CD4-positive, alpha-beta T cell treated with Interleukin-6 at 100 ng/mL for 8 hours (primary cell): ENCODE data around the gene OLFM4.
"Not testable (repeated sequence)": the region's sequence is repeated elsewhere in the genome, so short reads cannot be mapped to it uniquely, and the experiment has no call there.

ENCODE experiments used
- DNase-seq: peaks from one replicate; pipeline ENCODE4 v3.0.0-alpha.2; 2020; ENCODE audit warnings: mixed read lengths, low spot score

The OLFM4 gene, protein sequence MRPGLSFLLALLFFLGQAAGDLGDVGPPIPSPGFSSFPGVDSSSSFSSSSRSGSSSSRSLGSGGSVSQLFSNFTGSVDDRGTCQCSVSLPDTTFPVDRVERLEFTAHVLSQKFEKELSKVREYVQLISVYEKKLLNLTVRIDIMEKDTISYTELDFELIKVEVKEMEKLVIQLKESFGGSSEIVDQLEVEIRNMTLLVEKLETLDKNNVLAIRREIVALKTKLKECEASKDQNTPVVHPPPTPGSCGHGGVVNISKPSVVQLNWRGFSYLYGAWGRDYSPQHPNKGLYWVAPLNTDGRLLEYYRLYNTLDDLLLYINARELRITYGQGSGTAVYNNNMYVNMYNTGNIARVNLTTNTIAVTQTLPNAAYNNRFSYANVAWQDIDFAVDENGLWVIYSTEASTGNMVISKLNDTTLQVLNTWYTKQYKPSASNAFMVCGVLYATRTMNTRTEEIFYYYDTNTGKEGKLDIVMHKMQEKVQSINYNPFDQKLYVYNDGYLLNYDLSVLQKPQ

DNA sequence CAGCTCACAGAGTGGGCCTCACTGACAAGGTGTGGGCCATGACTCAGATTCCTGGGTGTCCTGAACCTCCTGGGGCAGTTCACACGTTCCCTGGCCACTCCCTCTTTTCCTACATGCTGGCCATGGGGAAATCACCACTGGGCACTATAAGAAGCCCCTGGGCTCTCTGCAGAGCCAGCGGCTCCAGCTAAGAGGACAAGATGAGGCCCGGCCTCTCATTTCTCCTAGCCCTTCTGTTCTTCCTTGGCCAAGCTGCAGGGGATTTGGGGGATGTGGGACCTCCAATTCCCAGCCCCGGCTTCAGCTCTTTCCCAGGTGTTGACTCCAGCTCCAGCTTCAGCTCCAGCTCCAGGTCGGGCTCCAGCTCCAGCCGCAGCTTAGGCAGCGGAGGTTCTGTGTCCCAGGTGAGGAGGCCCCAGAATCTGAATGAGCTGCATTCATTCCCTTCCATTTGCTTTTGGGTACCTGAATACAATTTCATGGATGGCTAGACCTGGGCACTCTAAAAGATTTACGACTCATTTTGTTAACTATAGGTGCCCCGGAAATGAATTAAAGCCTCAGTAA is at the start of gene OLFM4:
OLFM4 (plus strand) TSS at position 177 of the 567 bp plus-strand sequence; CDS start at position 201, 24 bp downstream.
- no peak for DNase-seq

DNA sequence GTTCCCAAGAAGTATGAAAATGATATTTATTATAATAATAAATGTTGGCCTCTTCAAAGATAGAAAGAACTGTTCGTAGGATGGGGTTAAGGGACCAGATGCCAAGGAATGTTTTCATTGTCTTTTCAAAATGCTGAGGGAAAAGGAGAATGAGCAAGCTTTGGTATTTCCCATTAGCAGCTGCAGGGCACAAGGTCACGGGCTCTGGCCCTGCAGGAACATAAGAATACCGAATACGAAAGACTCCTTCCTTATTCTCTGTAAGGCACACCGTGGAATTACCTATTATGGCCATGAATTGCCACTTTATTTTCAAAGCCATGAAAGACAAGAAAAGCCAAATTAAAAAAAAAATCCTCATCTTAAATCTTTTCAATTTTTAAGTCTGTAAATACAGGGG is 49.6 kb upstream of the OLFM4 start:
- DNase-seq, result no peak

DNA sequence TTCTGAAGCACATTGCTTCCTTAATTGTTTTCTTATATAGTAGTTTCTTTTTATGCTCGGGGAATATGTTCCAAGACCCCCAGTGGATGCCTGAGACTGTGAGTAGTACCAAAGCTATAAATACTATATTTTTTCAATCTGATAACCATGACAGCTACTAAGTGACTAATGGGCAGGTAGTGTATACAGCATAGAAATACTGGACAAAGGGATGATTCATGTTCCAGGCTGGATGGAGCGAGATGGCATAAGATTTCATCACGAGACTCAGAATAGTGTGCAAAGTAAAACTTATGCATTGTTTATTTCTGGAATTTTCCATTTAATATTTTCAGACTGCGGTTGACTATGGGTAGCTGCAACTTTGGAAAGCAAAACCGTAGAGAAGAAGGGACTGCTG is 47.9 kb upstream of the OLFM4 start:
- DNase-seq, result no peak

DNA sequence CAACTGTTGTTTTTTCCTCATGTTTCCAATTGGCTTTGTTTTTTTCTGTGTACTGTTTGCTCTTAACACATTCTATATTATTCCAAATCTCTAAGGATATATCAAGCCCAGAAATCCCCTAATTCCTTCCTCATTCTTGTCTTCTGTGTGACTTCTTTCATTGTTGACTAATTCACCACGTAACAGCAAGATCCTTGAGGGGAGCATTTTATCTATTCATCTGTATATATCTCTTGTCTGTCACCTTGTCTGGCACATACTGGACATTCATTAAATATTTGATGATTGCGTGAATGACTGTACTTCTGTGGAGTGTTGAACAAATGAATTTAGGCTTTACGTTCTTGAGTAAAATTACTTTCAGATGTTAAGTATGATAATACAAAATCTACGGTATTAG is 44.8 kb upstream of the OLFM4 start:
- no peak for DNase-seq

DNA sequence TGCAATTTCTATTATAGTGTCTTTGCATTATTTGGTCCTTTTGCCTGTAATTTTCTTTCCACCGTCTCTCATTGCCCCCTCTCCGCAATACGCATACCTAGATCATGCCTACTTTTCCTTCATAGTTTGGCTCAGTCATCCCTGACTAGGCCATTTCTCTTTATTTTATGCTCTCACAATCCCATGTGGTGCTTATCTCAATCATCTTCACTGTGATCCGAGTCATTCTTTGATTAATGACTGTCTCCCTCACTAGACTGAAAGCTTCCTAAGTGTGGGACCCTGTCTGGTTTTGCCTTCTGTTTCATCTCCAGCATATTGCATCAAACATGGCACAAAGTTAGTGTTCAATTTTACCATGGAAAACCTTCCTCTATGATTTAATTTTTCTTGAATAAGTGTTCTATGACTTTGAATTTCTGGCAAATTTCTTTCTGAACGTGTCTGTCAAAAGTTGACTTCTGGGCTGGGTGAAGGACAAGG is 43.7 kb upstream of the OLFM4 start:
- DNase-seq, result no peak

DNA sequence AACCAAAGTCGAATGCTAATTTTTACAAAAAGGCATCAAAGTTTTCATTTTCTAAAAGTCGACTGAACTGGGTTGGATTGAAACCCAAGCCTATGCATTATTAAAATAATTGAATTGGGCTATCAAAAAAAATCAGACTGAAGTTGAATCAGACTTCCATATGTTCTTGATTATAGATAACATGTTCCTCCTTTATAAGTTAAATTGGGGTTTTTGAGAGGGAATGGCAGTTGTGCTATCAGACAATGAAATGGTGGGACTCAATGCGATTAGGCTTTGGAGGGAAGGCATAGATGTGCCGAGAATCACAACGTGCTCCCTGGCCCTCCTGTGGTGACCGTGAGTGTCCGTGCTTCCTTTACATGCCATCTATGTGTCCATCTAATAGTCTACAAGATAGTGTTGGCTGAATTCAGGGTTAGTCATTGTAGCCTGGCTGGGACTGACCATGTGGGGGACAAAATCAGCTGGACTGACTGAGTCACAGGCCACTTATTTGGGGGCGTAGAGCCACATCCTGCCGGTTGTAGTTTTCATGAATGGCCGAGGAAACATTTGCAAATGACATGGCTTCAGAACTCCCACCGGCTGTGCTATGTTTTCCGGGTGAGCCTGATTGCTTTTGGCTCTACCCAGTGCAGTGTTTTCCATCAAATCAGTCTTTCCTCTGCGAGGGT is 37.1 kb upstream of the OLFM4 start:
- no peak for DNase-seq

DNA sequence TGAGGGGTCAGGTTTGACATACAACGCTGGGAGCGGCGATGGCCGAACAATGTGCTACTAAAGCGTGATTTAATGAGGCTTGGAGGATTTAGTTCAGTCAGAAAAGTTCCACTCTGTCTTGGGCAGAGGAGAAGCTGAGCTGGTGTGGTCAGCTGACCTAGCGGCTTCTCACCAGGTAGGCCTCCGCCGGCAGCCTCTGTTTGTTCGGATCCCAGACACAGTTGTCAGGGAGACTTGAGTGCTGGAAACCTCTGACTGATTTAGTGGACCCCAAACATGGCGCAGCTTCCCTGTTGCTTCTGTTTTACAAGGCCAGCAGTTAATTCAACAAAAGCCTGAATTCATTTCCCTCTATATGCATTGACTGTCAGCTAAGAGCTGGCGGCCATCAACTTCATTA is 36.5 kb upstream of the OLFM4 start:
- no peak for DNase-seq

DNA sequence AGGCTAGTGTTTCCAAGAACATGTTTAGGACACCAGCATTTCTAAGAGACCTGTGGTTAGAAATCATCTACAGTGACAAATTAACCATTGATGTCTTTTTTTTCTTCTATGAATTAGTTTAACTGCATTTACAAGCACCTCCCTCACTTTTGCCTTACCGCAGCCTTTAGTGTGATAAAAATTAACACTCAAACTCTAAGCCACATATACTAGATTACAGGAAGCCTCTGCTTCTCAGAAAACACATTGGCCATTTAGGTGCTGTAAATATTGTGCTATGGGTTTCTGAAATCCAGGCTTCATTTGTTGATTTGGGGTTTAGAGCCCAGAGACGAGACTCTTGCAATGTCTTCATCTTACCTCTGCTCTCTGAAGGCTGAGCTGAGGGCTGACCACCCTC is 34.6 kb upstream of the OLFM4 start:
- DNase-seq, result no peak

DNA sequence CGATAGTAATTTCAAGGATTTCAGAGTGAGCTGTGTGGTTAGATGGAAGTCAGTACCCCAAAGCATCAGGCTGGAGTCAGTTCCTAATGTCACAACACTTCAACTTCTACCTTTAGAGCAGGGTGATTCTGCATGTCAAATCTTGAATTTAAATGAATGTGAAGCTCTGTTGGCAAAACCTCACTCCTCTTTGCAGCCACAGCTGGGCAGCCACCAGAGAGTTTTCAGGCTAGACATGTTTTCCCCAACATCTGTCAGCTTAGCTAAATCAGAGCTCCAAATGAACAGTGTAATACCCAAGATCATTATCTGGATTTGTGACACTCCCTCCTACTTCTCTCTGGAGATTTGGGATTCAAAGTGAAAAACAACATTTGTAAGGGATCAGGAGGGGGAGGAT is 33.7 kb upstream of the OLFM4 start:
- DNase-seq, result no peak

DNA sequence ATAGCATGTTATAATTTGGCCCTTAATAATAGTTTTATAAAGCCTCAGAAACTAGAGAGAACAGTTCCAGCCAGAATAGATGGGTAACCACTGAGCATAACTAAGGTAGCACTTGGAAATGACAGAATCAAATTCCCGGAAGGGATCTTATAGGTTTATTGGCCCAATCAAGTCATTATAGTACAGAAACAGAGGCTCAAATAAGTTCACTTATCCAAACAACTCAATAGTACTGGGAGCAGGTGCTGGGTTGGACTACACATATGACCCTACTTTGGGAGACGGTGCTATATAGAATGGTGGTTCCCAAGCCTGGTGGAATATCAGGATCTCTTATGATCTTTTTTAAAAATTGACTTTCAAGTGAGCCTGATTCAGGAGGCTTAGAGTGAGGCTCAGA is 32.7 kb upstream of the OLFM4 start:
- DNase-seq, result no peak

DNA sequence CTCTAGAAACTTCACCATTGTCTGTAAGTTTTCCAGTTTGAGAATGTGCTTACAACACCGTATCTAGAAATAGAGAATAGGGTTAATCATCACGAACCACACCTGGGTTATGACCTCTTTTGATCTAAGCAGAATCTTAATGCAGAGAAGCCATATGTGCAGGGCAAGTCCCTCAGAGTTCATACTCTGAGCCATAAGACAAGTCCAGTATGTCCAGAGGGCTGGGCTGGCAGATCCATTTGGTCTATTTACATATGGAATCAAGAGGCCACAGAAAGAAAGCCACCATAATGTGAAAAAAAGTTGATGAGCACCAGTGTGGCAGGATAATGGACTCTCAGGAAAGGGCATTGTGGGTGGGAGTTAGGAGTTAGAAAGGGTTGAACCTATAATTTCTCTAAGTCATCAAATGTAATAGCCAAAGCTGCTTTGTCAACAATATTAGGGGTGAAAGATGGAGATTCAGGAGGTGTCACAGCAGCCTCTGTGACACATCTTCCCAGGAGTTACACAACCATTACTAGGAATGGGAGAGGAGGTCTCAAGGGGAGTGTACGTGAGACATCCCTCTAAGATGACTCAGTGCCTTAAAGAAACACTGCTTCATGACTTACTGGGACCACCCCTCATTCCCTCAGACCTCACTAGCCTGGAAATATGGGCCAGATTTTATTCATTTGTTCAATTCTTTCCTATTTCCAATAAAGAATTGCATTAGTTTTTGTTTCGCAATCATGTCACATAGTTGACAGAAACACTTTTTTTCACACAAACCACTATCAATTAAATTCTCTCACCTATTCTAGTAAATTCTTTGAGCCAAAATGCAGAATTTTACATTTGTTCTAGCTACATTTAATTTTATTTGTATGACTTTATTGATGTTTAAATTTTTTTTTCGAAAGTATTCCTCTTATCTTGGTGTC is 30.4 kb upstream of the OLFM4 start:
- no peak for DNase-seq

DNA sequence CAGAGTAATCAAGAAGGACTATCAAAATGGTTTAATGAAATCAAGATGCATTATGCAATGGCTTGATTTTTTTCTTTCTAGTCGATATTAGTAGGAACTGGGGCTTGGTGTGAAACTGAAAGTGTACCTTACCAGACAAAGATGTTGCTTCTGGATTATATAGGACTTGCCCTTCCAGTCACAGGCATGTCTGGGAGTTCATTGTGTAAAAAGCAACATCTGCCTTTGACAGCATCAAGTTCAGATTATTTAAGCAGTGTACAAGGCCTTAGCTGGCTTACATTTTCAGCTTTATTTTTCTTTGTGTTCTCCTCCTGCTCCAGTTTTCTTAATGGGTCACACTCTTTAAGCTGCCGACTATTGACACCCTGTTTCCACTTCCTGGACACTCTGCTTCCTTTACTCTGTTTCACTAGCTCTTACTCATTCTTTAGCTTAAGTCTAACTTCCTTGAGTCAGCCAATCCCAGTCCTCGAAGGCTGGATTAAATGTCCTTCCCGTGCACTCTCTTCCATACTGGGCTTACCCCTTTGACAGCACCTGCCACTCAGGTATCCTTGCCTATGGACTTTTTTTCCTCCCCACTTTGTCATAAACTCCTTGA is 29.4 kb upstream of the OLFM4 start:
- no peak for DNase-seq

DNA sequence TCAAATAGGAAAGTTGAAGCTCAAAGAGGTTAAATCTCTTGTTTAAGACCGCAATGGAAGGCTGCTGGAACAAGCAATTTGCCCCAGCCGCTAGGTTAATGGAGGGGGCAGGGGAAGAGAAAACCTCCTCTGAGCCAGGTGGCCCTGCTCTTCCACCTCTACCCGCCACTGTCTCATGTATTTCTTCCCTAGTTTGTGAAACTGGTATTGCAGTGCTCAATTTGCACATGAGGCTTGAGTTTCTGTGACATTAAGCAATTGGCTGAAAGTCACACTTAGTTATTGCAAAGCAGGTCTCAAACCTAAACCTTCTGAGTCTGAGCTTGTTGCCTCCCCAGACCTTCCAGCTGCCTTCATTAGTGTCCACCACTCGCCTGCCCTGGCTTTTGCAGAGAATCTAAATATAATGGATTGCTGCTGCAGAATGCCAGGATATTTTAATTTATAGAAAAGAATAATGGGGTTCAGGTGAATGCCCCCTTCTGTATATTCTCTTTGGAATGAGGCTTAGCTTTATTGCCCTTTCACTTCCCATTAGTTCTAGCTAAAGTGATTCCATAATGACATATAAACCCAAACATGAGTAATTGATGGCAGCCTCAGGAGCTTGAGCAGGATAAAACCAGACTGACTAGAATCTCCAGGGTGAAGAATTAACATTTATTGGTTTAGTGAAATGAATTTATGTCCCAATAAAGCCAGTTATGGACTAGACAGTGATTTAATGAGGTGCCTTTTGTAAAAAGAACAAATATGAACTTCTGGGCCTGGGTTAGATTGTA is 27.0 kb upstream of the OLFM4 start:
- no peak for DNase-seq

DNA sequence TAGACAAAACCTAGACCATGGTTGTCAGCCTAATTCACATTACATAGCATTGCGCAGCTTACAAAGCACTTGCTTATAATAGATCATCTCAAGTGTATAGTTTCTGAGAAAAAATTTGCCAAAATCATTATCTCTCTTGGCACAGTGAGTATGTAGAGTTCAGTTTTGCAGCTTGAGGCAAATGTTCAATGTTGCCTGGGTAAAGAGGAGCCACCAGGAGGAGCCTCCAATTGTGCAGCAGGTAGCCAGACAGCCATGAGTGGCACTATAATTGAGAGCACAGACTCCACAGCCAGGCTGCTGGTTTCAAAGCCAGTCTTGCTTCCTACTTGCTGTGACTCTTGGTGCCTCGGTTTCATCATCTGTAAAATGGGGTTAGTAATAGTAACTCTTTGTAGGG is 24.0 kb upstream of the OLFM4 start:
- no peak for DNase-seq

DNA sequence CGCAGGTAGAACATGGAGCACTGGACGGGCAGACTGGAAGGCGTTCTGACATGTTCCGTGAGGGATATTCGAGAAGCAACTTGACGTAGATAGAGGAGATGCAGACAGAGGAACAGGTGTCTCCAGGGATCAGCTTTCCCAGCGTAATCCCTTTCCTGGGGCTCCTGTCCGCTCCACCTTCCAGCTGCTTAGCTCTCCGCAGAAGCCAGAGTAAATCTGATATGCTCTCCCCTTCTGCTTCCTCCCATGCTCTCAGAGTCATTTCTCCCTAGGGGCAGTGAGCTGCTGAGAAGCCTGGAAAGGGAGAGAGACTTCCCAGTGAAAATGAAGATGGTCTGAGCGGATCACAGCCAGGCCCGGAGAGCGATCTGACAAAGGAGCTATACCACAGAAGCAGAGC is 23.0 kb upstream of the OLFM4 start:
- no peak for DNase-seq

DNA sequence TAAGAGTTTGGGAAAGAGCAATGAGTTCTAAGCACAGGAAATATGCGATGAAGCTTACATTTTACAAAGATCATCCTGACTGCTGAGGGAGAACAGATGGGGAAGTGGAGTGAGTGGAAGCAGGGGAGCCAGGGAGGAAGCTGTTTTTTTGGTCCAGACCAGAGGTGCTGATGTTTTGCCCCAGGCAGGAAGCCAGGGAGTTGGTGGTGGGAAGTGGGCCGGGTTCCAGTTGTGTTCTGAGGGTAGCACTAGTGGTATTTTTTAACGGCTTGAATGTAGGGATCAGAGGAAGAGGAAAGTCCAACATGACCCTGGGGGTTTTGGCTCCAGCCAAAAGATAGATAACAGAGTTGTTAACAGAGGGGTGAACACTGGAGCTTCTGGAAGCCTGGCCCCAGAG is 20.7 kb upstream of the OLFM4 start:
- no peak for DNase-seq

DNA sequence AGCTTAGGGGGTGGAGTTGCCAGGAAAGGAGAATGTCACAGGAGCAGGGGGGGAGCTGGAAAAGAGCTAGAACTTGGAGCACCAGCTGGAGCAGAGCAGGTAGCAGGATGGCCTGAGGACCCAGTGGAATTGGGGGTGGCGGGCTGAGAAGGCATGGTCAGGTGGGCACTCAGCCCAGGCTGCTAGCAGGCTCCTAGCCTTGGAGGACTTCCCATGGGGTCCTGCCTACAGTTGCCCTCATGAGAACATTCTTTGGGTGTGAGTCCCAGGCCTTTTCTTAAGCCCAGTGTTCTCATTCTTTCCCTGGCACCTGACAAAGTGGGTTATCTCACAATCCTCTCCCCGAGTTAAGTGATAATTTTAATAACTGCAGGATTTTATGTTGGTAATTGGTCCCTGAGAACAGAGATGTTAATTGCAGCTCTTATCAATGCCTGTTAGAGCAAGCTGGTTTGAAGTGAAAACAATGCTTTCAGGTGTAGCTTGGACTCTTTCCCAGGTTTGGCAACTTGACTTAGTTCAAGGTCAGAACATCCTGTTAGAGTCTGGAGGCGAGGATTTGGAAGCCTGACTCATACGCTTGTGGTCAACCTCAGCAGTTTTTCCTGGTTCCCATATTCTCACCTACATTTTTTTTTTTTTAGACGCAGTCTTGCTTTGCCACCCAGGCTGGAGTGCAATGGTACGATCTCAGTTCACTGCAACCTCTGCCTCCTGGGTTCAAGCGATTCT is 18.1 kb upstream of the OLFM4 start:
- DNase-seq, result no peak

DNA sequence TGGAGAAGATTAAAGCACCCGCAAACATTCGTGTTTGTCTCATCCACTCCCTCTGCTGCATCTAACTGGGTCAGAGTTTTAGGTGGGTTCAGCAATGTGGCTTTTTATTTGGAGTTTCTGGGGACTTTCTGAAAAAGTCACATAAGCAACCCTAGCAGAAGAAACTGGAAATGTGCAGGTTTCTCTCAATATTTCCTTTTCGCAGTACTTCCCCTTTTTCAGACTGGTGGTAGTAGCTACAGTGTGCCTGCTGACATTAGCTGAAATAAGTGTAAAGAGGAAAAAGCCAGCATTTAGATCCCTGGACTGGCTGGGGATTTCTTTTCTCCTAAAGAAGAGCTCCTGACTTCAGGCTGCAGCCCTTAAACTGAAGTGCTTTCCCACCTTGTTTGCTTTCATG is 15.9 kb upstream of the OLFM4 start:
- DNase-seq, result no peak

DNA sequence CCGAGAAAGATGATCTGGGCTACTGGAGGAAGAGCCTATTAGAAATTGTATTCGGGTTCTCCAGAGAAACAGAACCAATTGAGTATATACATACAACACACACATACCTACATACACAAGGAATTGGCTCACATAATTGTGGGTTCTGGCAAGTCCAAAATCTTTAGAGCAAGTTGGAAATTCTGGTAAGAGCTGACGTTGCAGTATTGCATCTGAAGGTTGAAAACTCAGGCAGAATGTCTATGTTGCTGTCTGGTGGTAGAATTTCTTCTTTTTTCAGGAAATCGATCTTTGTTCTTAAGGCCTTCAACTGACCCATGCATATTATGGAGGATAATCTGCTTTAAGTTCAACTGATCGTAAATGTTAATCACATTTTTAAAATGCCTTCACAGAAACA is 15.5 kb upstream of the OLFM4 start:
- no peak for DNase-seq

DNA sequence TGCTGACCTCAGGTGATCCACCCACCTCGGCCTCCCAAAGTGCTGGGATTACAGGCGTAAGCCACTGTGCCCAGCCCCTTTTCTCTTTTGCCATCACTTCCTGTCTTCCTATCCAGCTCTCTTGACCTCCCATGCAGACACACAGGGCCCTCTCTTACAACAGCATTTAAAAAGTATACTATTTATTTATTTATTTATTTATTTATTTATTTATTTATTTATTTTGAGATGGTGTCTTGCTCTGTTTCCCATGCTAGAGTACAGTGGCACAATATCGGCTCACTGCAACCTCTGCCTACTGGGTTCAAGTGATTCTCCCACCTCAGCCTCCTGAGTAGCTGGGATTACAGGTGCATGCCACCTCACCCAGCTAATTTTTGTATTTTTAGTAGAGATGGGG is 14.6 kb upstream of the OLFM4 start:
- not testable (repeated sequence) for DNase-seq
